ENCODE data around the gene LCAT.
A peak's percentile ranks its signal among the peaks of the same experiment; 100 is the strongest.

Gene LCAT

GRCh38 chr16:67962135-67962534 is 18.2 kb upstream of the LCAT start:
- Histone ChIP-seq H3K9ac (ENCODE audit: low read depth in 1 of 2, low read length in 2 of 2) (peak overlapping the region in 1 of 2 donors; percentile 6), H3K27me3 (ENCODE audit: control insufficient read depth in 2 of 2, insufficient read depth in 2 of 2, low read length in 2 of 2) (no peaks in the 10 kb centered on the region), H3K4me1 (ENCODE audit: control insufficient read depth in 2 of 2, insufficient read depth in 2 of 2, low read length in 2 of 2) (peaks cover 20 to 27% of the 10 kb centered on the region in 2 donors), H3K27ac (ENCODE audit: low read depth in 2 of 2, low read length in 2 of 2) (no peak overlapping the region), H3K36me3 (ENCODE audit: control insufficient read depth in 2 of 2, insufficient read depth in 2 of 2, low read length in 2 of 2) (peaks cover 0 to 28% of the 10 kb centered on the region in 2 donors), H3K4me3 (ENCODE audit: low read length in 2 of 2) (no peak overlapping the region), H3K9me3 (ENCODE audit: control insufficient read depth in 2 of 2, low read length in 2 of 2) (no peaks in the 10 kb centered on the region)

DNA sequence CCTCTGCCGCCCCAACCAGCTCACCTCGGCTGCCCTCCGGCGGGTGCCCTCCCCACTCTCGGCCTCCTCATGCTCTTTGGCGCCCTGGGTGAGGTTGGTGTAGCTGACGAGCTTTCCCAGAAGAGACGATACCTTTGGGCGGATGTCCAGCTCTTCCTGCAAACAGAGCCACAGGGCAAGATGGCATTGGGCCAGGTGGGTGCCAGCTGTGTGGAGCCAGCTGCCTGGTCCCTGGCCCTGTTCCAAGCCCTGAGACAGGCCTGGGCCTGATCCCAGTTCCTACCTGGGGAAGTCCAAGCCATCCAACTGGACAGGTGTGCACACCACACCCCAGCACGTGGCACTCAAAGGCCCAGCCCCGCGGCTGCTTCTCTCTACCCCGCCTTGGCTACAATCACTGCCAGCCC is 17.6 kb upstream of the LCAT start:
- Histone ChIP-seq H3K9ac (ENCODE audit: low read depth in 1 of 2, low read length in 2 of 2) (no peak overlapping the region), H3K4me1 (ENCODE audit: control insufficient read depth in 2 of 2, insufficient read depth in 2 of 2, low read length in 2 of 2) (peaks cover 15 to 23% of the 10 kb centered on the region in 2 donors), H3K27ac (ENCODE audit: low read depth in 2 of 2, low read length in 2 of 2) (no peak overlapping the region), H3K36me3 (ENCODE audit: control insufficient read depth in 2 of 2, insufficient read depth in 2 of 2, low read length in 2 of 2) (peaks cover 0 to 28% of the 10 kb centered on the region in 2 donors), H3K9me3 (ENCODE audit: control insufficient read depth in 2 of 2, low read length in 2 of 2) (no peaks in the 10 kb centered on the region), H3K27me3 (ENCODE audit: control insufficient read depth in 2 of 2, insufficient read depth in 2 of 2, low read length in 2 of 2) (no peaks in the 10 kb centered on the region), H3K4me3 (ENCODE audit: low read length in 2 of 2) (no peak overlapping the region)

DNA sequence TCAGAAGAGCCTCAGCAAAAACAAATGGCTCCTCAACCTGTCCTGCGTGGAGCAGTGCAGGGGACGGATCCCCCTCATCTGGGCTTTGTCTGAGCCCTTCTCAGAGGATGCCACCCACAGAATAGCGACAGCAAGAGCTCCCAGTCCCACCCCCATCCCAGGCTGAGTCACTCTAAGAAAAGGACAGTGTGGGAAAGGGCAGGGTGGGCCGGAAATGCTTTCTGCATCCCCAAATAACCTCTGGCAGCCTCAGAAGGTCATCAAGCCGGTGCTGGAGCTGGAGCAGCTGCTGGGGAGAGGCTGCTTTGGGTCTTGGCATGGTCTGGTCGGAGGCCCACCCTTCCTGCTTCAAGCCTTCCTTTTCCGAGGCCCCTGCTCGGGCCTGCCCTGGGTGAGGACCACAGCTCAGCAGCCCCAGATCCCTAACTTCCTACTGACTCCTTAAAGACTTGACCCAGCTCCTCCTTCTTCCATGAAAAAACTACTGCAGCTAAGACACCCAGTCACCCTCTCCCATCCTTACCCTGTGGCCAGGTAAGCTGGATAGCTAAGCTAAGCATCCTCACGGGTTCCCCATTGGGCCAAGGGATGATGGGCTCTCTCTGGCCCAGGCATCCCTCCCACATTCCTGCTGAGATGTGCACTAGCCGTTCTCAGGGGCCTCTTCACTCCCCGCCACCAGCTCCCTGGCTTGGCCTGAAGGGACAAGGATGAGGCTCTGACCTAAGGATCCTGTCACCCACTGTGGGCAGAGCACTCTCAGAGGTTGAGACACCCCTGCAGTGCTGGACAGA is 15.8 kb upstream of the LCAT start:
- Histone ChIP-seq H3K4me3 (ENCODE audit: low read length in 2 of 2) (no peak overlapping the region), H3K4me1 (ENCODE audit: control insufficient read depth in 2 of 2, insufficient read depth in 2 of 2, low read length in 2 of 2) (peaks cover 11 to 15% of the 10 kb centered on the region in 2 donors), H3K27me3 (ENCODE audit: control insufficient read depth in 2 of 2, insufficient read depth in 2 of 2, low read length in 2 of 2) (no peaks in the 10 kb centered on the region), H3K9me3 (ENCODE audit: control insufficient read depth in 2 of 2, low read length in 2 of 2) (no peaks in the 10 kb centered on the region), H3K27ac (ENCODE audit: low read depth in 2 of 2, low read length in 2 of 2) (peak overlapping the region; percentile 44 to 47), H3K36me3 (ENCODE audit: control insufficient read depth in 2 of 2, insufficient read depth in 2 of 2, low read length in 2 of 2) (peaks cover 0 to 28% of the 10 kb centered on the region in 2 donors), H3K9ac (ENCODE audit: low read depth in 1 of 2, low read length in 2 of 2) (no peak overlapping the region)

GRCh38 chr16:67957622-67958021 is 13.7 kb upstream of the LCAT start:
- peaks cover 0 to 30% of the 10 kb centered on the region in 2 donors for H3K36me3 ChIP-seq (ENCODE audit: control insufficient read depth in 2 of 2, insufficient read depth in 2 of 2, low read length in 2 of 2)
- H3K27me3 ChIP-seq (ENCODE audit: control insufficient read depth in 2 of 2, insufficient read depth in 2 of 2, low read length in 2 of 2), result no peaks in the 10 kb centered on the region
- H3K9ac ChIP-seq (ENCODE audit: low read depth in 1 of 2, low read length in 2 of 2), result no peak overlapping the region
- H3K4me3 ChIP-seq (ENCODE audit: low read length in 2 of 2), result no peak overlapping the region
- H3K27ac ChIP-seq (ENCODE audit: low read depth in 2 of 2, low read length in 2 of 2), result no peak overlapping the region
- H3K4me1 ChIP-seq (ENCODE audit: control insufficient read depth in 2 of 2, insufficient read depth in 2 of 2, low read length in 2 of 2), result peaks cover 7 to 15% of the 10 kb centered on the region in 2 donors
- no peaks in the 10 kb centered on the region for H3K9me3 ChIP-seq (ENCODE audit: control insufficient read depth in 2 of 2, low read length in 2 of 2)

GRCh38 chr16:67954421-67955196 is 10.7 kb upstream of the LCAT start:
- H3K36me3 ChIP-seq (ENCODE audit: control insufficient read depth in 2 of 2, insufficient read depth in 2 of 2, low read length in 2 of 2), result peaks cover 1 to 25% of the 10 kb centered on the region in 2 donors
- no peak overlapping the region for H3K9ac ChIP-seq (ENCODE audit: low read depth in 1 of 2, low read length in 2 of 2)
- H3K27me3 ChIP-seq (ENCODE audit: control insufficient read depth in 2 of 2, insufficient read depth in 2 of 2, low read length in 2 of 2), result no peaks in the 10 kb centered on the region
- H3K4me3 ChIP-seq (ENCODE audit: low read length in 2 of 2), result no peak overlapping the region
- no peaks in the 10 kb centered on the region for H3K9me3 ChIP-seq (ENCODE audit: control insufficient read depth in 2 of 2, low read length in 2 of 2)
- no peak overlapping the region for H3K27ac ChIP-seq (ENCODE audit: low read depth in 2 of 2, low read length in 2 of 2)
- H3K4me1 ChIP-seq (ENCODE audit: control insufficient read depth in 2 of 2, insufficient read depth in 2 of 2, low read length in 2 of 2), result peaks cover 0 to 12% of the 10 kb centered on the region in 2 donors

- Histone ChIP-seq H3K27ac (ENCODE audit: low read depth in 2 of 2, low read length in 2 of 2) (no peak overlapping the region), H3K9ac (ENCODE audit: low read depth in 1 of 2, low read length in 2 of 2) (no peak overlapping the region), H3K4me3 (ENCODE audit: low read length in 2 of 2) (no peak overlapping the region), H3K36me3 (ENCODE audit: control insufficient read depth in 2 of 2, insufficient read depth in 2 of 2, low read length in 2 of 2) (peaks cover 2 to 29% of the 10 kb centered on the region in 2 donors), H3K27me3 (ENCODE audit: control insufficient read depth in 2 of 2, insufficient read depth in 2 of 2, low read length in 2 of 2) (no peaks in the 10 kb centered on the region), H3K4me1 (ENCODE audit: control insufficient read depth in 2 of 2, insufficient read depth in 2 of 2, low read length in 2 of 2) (peaks cover 0 to 6% of the 10 kb centered on the region in 2 donors), H3K9me3 (ENCODE audit: control insufficient read depth in 2 of 2, low read length in 2 of 2) (no peaks in the 10 kb centered on the region)
Observed at GRCh38 chr16:67953641-67954375, 9.9 kb upstream of the LCAT start.

DNA sequence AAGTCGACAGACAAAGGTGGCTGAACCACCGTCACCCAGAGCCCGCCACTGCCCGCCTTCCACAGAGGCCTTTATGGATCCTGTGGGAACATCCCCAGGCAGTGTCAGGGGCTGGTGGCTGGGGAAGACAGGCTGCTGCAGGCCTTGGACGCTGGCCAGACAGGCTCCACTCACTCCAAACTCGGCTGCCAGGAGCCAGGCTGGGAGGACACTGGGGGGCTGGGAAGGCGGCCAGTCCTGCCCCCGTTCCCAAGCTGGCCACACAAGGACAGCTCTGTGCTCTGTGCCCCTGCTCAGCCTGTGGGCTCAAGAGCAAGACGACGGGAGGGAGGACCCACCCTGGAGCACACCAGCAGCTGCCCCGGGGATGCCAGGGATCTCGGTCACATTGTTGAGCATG is 7.6 kb upstream of the LCAT start:
- H3K36me3 ChIP-seq (ENCODE audit: control insufficient read depth in 2 of 2, insufficient read depth in 2 of 2, low read length in 2 of 2), result peaks cover 2 to 37% of the 10 kb centered on the region in 2 donors
- H3K9ac ChIP-seq (ENCODE audit: low read depth in 1 of 2, low read length in 2 of 2), result no peak overlapping the region
- H3K27me3 ChIP-seq (ENCODE audit: control insufficient read depth in 2 of 2, insufficient read depth in 2 of 2, low read length in 2 of 2), result no peaks in the 10 kb centered on the region
- H3K27ac ChIP-seq (ENCODE audit: low read depth in 2 of 2, low read length in 2 of 2), result no peak overlapping the region
- H3K4me3 ChIP-seq (ENCODE audit: low read length in 2 of 2), result no peak overlapping the region
- peaks cover 0 to 6% of the 10 kb centered on the region in 2 donors for H3K4me1 ChIP-seq (ENCODE audit: control insufficient read depth in 2 of 2, insufficient read depth in 2 of 2, low read length in 2 of 2)
- no peaks in the 10 kb centered on the region for H3K9me3 ChIP-seq (ENCODE audit: control insufficient read depth in 2 of 2, low read length in 2 of 2)

- Histone ChIP-seq H3K9ac (ENCODE audit: low read depth in 1 of 2, low read length in 2 of 2) (no peak overlapping the region), H3K36me3 (ENCODE audit: control insufficient read depth in 2 of 2, insufficient read depth in 2 of 2, low read length in 2 of 2) (peaks cover 6 to 48% of the 10 kb centered on the region in 2 donors), H3K27me3 (ENCODE audit: control insufficient read depth in 2 of 2, insufficient read depth in 2 of 2, low read length in 2 of 2) (no peaks in the 10 kb centered on the region), H3K4me1 (ENCODE audit: control insufficient read depth in 2 of 2, insufficient read depth in 2 of 2, low read length in 2 of 2) (peaks cover 0 to 6% of the 10 kb centered on the region in 2 donors), H3K4me3 (ENCODE audit: low read length in 2 of 2) (no peak overlapping the region), H3K9me3 (ENCODE audit: control insufficient read depth in 2 of 2, low read length in 2 of 2) (no peaks in the 10 kb centered on the region), H3K27ac (ENCODE audit: low read depth in 2 of 2, low read length in 2 of 2) (no peak overlapping the region)
Observed at GRCh38 chr16:67950335-67950843, 6.5 kb upstream of the LCAT start.

DNA sequence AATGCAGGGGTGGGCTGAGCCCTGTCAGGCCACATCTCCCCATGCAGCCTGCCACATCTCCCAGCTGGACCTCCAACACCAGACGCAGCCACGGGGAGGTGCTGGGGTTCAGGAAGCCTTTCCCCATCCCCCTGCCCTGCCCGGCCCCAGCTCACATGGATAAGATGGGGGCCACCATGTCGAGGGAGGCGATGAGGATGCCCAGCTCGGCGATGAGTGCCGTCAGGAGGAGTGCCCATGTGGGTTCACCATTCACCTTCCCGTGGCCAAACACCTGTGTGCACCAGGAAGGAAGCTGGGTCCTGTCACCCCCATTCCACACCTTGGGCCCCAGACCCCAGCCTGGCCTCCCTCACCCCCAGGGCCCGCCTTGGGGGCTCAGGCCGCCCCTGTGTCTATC is 5.7 kb upstream of the LCAT start:
- H3K36me3 ChIP-seq (ENCODE audit: control insufficient read depth in 2 of 2, insufficient read depth in 2 of 2, low read length in 2 of 2), result peaks cover 6 to 54% of the 10 kb centered on the region in 2 donors
- no peak overlapping the region for H3K4me3 ChIP-seq (ENCODE audit: low read length in 2 of 2)
- no peaks in the 10 kb centered on the region for H3K27me3 ChIP-seq (ENCODE audit: control insufficient read depth in 2 of 2, insufficient read depth in 2 of 2, low read length in 2 of 2)
- H3K4me1 ChIP-seq (ENCODE audit: control insufficient read depth in 2 of 2, insufficient read depth in 2 of 2, low read length in 2 of 2), result peaks cover 1 to 9% of the 10 kb centered on the region in 2 donors
- H3K9ac ChIP-seq (ENCODE audit: low read depth in 1 of 2, low read length in 2 of 2), result no peak overlapping the region
- no peak overlapping the region for H3K27ac ChIP-seq (ENCODE audit: low read depth in 2 of 2, low read length in 2 of 2)
- H3K9me3 ChIP-seq (ENCODE audit: control insufficient read depth in 2 of 2, low read length in 2 of 2), result no peaks in the 10 kb centered on the region
